Bronchus fibroblast of lung (primary cell): ENCODE data around the gene CELF3. TPM values are rescaled to one million over a fixed set of nuclear protein-coding genes. Genes with fewer than 3 reads are reported as not detected.

Experiments used
- total RNA-seq: library from RNA; depleted of rRNA; stranded (reverse); fragments of >200 nt; gene quantifications from 2 replicates; pipeline ENCODE4 v1.2.3, GENCODE V29; 2015

The CELF3 gene
- not detected in 2 replicates for total RNA-seq

DNA sequence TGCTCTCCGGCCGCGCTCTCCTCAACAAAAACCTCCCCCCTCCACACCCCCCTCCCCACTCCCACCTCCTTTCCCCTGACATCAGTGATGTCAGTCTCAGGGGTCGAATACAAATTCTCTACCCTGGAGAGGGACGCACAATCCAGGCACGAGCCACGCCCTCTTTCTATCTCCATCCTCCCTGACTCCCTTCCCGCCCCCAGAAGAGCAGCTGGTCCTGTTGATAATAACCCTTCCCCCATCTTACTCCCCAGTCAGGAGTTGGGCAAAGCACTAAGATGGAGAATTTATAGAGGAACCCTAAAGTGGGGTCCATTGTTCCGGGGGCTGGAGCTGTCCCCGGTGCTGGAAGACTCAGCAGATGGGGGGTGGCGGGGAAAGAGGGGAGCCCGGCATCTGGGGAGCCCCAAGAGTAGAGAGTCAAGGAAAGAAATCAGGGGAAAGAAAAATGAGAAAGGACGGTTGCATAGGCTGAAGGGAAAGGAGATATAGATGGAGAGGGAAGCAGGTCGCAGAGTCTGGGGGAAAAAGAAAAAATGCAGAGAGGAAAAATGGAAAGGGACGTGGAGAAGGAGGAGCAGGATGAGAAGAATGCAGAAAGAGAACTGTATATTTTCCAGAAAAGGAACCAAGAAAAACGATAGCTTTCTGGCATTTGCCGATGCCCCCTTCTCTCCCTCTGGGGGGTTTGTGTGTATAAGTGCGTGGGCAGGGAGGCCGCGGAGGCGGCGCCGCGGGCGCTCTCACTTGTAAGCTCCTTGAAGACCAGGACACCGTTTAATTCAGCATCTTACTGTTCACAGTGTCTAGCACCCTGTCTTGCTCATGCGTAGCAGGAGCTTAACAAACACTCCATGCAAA is at the start of gene CELF3:
Gene CELF3 (minus strand): TSS at position 33 of the 861 bp plus-strand sequence. CDS start 783 bp downstream, outside the sequence.

GRCh38 chr1:151762941-151763921 is 46.6 kb upstream of the CELF3 start, which contains the start of gene MRPL9:
Gene MRPL9 (minus strand): TSS chr1:151763496. CDS start chr1:151763479, 17 bp downstream.

DNA sequence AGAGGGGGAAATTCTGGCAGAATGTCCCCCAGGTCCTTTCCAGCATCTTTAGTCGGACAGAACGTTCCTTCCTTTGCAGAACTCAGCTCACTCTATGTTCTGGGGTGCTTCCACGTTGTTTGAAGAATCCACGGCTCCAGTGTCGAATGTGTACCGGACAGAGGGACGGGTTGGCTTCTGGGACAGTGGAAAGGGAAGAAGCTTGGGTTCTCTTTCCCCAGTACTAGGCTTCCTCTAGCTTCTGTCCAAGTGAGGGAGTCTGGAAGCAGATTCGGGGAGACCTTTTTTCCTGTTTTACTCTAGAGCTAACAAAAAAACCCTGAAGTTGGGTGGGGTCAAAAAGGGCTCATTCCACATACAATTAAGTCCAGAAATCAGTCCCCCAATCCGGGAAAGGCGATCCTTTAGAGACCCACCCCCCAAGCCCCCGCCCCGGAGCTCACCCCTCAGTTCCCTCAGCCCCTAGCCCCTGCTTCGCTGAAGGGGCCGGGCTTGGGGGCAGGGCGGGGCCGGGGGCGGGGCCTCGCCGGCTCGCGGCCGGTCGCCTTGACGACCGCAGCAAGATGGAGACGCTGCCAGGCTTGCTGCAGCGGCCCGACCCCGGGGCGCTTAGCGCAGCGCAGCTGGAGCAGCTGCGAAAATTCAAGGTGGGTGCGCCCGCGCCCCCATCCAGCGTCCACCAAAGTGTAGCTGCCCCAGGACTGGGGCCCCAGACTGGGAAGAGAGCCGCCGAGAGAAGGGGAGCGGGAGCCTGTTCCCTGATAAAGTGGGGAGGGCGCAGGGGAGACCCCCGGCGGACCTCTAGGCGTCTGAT is 4.6 kb upstream of the CELF3 start, which contains the start of gene RIIAD1:
Gene RIIAD1 (plus strand): TSS at position 549 of the 814 bp plus-strand sequence. CDS start 15 bp downstream, at position 564.

Other genes starting within 250 kb of the CELF3 start
- gene CGN, start 205.4 kb downstream of the CELF3 start, total RNA-seq, result under 0.01 and 0.15 TPM in 2 replicates
- gene TUFT1, start 176.5 kb downstream of the CELF3 start, total RNA-seq, result 7.6 and 10.6 TPM in 2 replicates
- 10.1 and 10.3 TPM in 2 replicates for gene SNX27, start 104.8 kb downstream of the CELF3 start, total RNA-seq
- not detected in 2 replicates for gene RIIAD1, start 4.7 kb upstream of the CELF3 start, total RNA-seq
- 90.7 and 117 TPM in 2 replicates for gene MRPL9, start 46.7 kb upstream of the CELF3 start, total RNA-seq
- 4.5 and 5.5 TPM in 2 replicates for gene TDRKH, start 73.7 kb upstream of the CELF3 start, total RNA-seq
- not detected in 2 replicates for gene LINGO4, start 88.6 kb upstream of the CELF3 start, total RNA-seq
- gene RORC, start 115.0 kb upstream of the CELF3 start, total RNA-seq, result 0.15 TPM in 1 of 2 replicates, not detected in the other
- 0.50 TPM in 1 of 2 replicates, not detected in the other for gene C2CD4D, start 123.0 kb upstream of the CELF3 start, total RNA-seq
- gene THEM5, start 136.9 kb upstream of the CELF3 start, total RNA-seq, result not detected in 2 replicates
- gene THEM4, start 192.7 kb upstream of the CELF3 start, total RNA-seq, result 12.5 and 17.3 TPM in 2 replicates